ENCODE measurements around the gene SMYD2.

The SMYD2 gene

DNA sequence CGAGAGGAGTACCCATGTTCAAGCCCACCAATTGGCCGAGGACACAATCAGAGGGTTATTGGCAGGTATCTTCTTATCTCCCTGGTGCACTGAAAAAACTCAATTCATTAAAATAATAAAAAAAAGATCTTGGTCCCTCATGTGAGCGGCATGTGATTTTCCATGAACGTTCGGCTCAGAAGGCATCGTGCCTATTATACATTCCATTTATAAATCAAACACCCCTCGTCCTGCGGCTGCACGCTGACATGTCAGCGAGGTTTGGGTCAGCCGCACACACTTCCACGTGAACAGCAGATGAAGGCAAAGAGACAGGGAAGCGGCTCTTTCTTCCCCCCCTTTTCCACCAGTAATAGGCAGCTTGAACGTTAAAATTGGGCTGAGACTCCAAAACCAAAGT, 31.3 kb upstream of the SMYD2 start:
- no peaks in the 10 kb centered on the region for H3K36me3 ChIP-seq (ENCODE audit: control insufficient read depth in 5 of 5, insufficient read depth in 5 of 5, low read length in 5 of 5)
- no peak overlapping the region for H3K9ac ChIP-seq (ENCODE audit: low read length in 5 of 5)
- no peak overlapping the region for H3K27ac ChIP-seq (ENCODE audit: low read depth, low read length)
- H3K9me3 ChIP-seq (ENCODE audit: control insufficient read depth in 5 of 5, low read length in 5 of 5): no peaks in the 10 kb centered on the region
- no peak overlapping the region for H3K4me3 ChIP-seq (ENCODE audit: low read depth in 1 of 5, low read length in 5 of 5)
- peaks cover 0 to 4% (median 0%) of the 10 kb centered on the region in 5 donors for H3K27me3 ChIP-seq (ENCODE audit: control insufficient read depth in 5 of 5, insufficient read depth in 4 of 5, low read length in 5 of 5)
- H3K4me1 ChIP-seq (ENCODE audit: control insufficient read depth in 5 of 5, insufficient read depth in 5 of 5, low read length in 5 of 5): peaks cover 0 to 6% (median 0%) of the 10 kb centered on the region in 5 donors

DNA sequence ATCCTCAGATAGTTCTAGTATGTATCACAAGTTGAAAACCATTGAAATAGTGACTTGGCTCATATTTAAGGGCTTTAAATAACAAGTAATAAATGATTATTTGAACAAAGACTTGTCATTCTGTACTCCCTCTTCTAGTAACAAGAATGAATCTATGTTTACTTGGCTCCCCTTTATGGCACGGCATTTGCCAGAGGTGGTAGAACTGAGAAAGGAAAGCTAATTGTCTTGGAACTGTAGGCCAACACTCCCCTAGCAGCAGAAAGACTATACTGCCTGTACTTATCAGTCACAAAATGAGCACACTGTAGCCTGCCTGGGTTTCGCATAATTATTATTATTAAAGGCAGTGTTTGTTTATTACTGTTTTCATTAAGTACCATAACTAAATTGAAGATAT, 29.6 kb upstream of the SMYD2 start:
- Histone ChIP-seq H3K9me3 (ENCODE audit: control insufficient read depth in 5 of 5, low read length in 5 of 5) (peaks cover 0 to 4% (median 0%) of the 10 kb centered on the region in 5 donors), H3K27me3 (ENCODE audit: control insufficient read depth in 5 of 5, insufficient read depth in 4 of 5, low read length in 5 of 5) (peaks cover 0 to 4% (median 0%) of the 10 kb centered on the region in 5 donors), H3K27ac (ENCODE audit: low read depth, low read length) (no peak overlapping the region), H3K9ac (ENCODE audit: low read length in 5 of 5) (no peak overlapping the region), H3K4me3 (ENCODE audit: low read depth in 1 of 5, low read length in 5 of 5) (no peak overlapping the region), H3K36me3 (ENCODE audit: control insufficient read depth in 5 of 5, insufficient read depth in 5 of 5, low read length in 5 of 5) (no peaks in the 10 kb centered on the region), H3K4me1 (ENCODE audit: control insufficient read depth in 5 of 5, insufficient read depth in 5 of 5, low read length in 5 of 5) (peaks cover 0 to 6% (median 0%) of the 10 kb centered on the region in 5 donors)

DNA sequence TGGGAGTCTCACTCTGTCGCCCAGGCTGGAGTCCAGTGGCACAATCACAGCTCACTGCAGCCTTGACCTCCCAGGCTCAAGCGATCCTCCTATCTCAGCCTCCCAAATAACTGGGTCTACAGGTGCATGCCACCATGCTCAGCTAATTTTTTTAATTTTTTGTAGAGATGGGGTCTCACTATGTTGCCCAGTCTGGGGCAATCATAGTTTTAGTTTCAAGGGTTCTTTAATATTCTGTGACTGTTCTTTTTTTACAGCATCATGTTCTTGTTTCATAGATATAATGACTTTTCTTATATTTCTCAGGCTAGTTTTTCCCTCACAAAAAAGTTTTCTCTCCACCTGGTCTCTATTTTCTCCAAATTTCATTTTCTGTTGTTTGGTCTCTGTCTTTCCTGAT, 25.4 kb upstream of the SMYD2 start:
- no peak overlapping the region for H3K27ac ChIP-seq (ENCODE audit: low read depth, low read length)

DNA sequence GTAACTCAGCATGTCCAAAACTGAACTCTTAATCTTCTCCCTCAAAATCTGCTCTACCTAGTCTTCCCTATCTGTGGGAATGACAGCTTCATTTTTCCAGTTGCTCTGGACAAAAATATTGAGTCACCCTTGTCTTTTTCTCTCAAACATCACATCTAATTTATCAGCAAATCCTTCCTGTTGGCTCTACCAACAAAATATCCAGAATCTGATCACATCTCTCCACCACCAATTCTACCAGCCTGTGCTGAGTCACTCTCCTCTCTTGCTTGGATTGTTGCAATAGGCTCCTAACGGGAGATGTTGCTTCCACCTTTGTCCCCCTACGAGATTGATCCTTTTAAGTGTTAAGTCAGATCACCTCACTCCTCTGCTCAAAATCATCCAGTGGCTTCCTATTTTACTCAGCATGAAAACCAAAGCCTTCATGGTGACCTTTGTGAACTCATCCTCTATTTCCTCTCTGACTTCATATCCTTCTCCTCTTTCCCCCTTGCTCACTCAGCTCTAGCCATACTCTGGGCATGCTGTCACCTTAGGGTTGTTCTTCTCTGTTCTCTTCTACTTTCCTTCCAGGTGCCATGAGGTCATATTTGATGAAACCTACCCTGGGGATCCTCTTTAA, 21.5 kb upstream of the SMYD2 start:
- no peak overlapping the region for H3K27ac ChIP-seq (ENCODE audit: low read depth, low read length)
- no peaks in the 10 kb centered on the region for H3K36me3 ChIP-seq (ENCODE audit: control insufficient read depth in 5 of 5, insufficient read depth in 5 of 5, low read length in 5 of 5)
- H3K9ac ChIP-seq (ENCODE audit: low read length in 5 of 5): no peak overlapping the region
- peaks cover 0 to 4% (median 0%) of the 10 kb centered on the region in 5 donors for H3K9me3 ChIP-seq (ENCODE audit: control insufficient read depth in 5 of 5, low read length in 5 of 5)
- H3K27me3 ChIP-seq (ENCODE audit: control insufficient read depth in 5 of 5, insufficient read depth in 4 of 5, low read length in 5 of 5): peaks cover 6 to 15% (median 9%) of the 10 kb centered on the region in 5 donors
- peaks cover 0 to 6% (median 4%) of the 10 kb centered on the region in 5 donors for H3K4me1 ChIP-seq (ENCODE audit: control insufficient read depth in 5 of 5, insufficient read depth in 5 of 5, low read length in 5 of 5)
- no peak overlapping the region for H3K4me3 ChIP-seq (ENCODE audit: low read depth in 1 of 5, low read length in 5 of 5)

More for the DNA sequence above, 25.4 kb upstream of the SMYD2 start:
- Histone ChIP-seq H3K9ac (ENCODE audit: low read length in 5 of 5) (no peak overlapping the region), H3K4me3 (ENCODE audit: low read depth in 1 of 5, low read length in 5 of 5) (no peak overlapping the region), H3K36me3 (ENCODE audit: control insufficient read depth in 5 of 5, insufficient read depth in 5 of 5, low read length in 5 of 5) (no peaks in the 10 kb centered on the region), H3K9me3 (ENCODE audit: control insufficient read depth in 5 of 5, low read length in 5 of 5) (peaks cover 0 to 4% (median 0%) of the 10 kb centered on the region in 5 donors), H3K27me3 (ENCODE audit: control insufficient read depth in 5 of 5, insufficient read depth in 4 of 5, low read length in 5 of 5) (peaks cover 0 to 4% (median 0%) of the 10 kb centered on the region in 5 donors), H3K4me1 (ENCODE audit: control insufficient read depth in 5 of 5, insufficient read depth in 5 of 5, low read length in 5 of 5) (no peaks in the 10 kb centered on the region)

DNA sequence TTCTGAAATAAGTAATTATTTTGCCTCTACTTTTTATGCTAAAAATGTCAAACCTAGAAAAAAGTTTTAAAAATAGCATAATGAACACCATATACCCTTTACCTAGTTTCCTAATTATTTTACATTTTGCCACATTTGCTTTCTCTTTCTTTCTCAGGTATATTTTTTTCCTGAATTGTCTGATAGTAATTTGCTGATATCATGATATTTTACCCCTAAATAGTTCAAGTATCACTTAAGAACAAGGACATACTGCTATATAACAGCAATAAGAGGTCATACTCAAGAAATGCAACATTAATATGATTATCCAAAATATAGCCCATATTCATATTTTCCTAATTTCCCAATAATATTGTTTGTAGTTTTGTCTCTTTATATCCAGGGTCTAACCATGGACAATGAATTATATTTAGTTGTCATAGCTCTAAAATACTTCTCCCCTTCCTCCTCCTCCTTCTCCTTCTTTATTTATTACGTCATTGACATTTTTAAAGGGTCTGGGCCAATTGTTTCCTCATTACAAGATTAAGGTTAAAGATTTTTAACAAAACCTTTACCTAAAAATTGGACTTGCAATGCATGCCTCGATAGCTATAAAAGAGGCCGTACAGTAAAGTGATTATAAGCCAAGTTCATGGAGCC, 20.3 kb upstream of the SMYD2 start:
- H3K27ac ChIP-seq (ENCODE audit: low read depth, low read length): no peak overlapping the region

DNA sequence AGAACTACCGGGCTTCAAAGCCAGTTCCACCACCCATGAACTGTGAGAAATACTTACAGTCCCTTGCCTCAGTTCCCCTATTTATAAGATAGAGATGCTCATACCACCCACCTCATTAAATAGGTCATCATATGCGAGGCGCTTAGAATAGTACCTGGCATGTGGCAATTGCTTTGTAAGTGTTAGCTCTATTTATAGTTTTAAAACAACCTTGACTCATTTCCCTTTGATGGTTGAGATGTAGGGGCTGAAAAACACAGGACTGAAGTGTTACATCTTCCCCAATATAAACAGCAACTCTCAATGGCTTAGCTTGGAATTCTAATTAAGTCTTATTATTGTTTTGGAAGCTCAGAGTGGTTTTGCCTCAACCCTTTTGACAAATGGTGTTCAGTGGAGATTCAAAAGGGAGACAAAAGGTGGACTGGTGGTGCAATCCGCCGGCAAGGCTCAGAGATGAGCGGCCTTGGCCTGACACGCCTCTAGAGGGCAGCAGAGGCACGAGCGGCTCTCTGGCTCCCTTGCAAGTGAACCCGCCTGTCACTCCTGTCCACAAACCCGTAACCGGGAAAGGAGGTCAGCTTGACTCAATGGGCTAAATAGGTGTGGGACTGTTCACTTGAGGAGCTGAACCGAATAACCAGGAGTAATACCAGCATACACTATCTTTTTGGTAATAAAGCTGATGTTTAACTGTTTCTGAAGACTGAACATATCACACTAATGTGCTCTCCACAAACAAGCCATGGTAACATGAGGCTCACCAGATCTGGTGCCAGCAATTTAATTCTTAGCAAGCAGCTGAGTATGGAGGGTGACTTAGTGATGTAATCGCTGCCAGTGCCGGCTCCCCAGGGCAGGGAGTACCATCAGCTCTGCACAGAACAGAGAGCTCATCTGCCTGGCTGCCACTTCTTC, 19.5 kb upstream of the SMYD2 start:
- Histone ChIP-seq H3K36me3 (ENCODE audit: control insufficient read depth in 5 of 5, insufficient read depth in 5 of 5, low read length in 5 of 5) (no peaks in the 10 kb centered on the region), H3K4me3 (ENCODE audit: low read depth in 1 of 5, low read length in 5 of 5) (no peak overlapping the region), H3K27me3 (ENCODE audit: control insufficient read depth in 5 of 5, insufficient read depth in 4 of 5, low read length in 5 of 5) (peaks cover 6 to 19% (median 12%) of the 10 kb centered on the region in 5 donors), H3K9ac (ENCODE audit: low read length in 5 of 5) (no peak overlapping the region), H3K4me1 (ENCODE audit: control insufficient read depth in 5 of 5, insufficient read depth in 5 of 5, low read length in 5 of 5) (peaks cover 0 to 6% (median 4%) of the 10 kb centered on the region in 5 donors), H3K9me3 (ENCODE audit: control insufficient read depth in 5 of 5, low read length in 5 of 5) (no peaks in the 10 kb centered on the region), H3K27ac (ENCODE audit: low read depth, low read length) (no peak overlapping the region)

More for the DNA sequence above, 20.3 kb upstream of the SMYD2 start:
- Histone ChIP-seq H3K27me3 (ENCODE audit: control insufficient read depth in 5 of 5, insufficient read depth in 4 of 5, low read length in 5 of 5) (peaks cover 6 to 15% (median 10%) of the 10 kb centered on the region in 5 donors), H3K9ac (ENCODE audit: low read length in 5 of 5) (no peak overlapping the region), H3K36me3 (ENCODE audit: control insufficient read depth in 5 of 5, insufficient read depth in 5 of 5, low read length in 5 of 5) (no peaks in the 10 kb centered on the region), H3K4me3 (ENCODE audit: low read depth in 1 of 5, low read length in 5 of 5) (no peak overlapping the region), H3K9me3 (ENCODE audit: control insufficient read depth in 5 of 5, low read length in 5 of 5) (no peaks in the 10 kb centered on the region), H3K4me1 (ENCODE audit: control insufficient read depth in 5 of 5, insufficient read depth in 5 of 5, low read length in 5 of 5) (peaks cover 0 to 6% (median 4%) of the 10 kb centered on the region in 5 donors)

DNA sequence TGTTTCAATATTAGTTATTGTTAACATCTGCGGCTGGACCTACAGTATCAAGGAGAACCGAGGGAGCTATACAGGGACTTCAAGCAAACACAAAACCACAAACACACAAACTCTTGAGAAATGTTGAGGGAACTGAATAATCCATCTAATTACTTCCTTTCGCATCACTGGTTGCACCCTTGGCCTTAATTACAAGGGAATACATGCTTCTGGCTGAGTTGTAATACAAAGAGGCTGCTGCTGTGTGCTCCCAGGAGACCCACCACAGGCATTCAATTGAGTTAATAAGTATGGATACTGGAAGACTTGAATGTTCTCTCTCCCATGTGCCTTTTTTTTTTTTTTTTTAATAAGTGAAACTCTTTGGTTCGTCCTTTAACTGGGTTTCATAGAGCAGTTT, 16.8 kb upstream of the SMYD2 start:
- H3K9me3 ChIP-seq (ENCODE audit: control insufficient read depth in 5 of 5, low read length in 5 of 5): no peaks in the 10 kb centered on the region
- H3K9ac ChIP-seq (ENCODE audit: low read length in 5 of 5): no peak overlapping the region
- no peak overlapping the region for H3K27ac ChIP-seq (ENCODE audit: low read depth, low read length)
- H3K4me3 ChIP-seq (ENCODE audit: low read depth in 1 of 5, low read length in 5 of 5): no peak overlapping the region
- H3K4me1 ChIP-seq (ENCODE audit: control insufficient read depth in 5 of 5, insufficient read depth in 5 of 5, low read length in 5 of 5): peaks cover 0 to 6% (median 4%) of the 10 kb centered on the region in 5 donors
- H3K36me3 ChIP-seq (ENCODE audit: control insufficient read depth in 5 of 5, insufficient read depth in 5 of 5, low read length in 5 of 5): no peaks in the 10 kb centered on the region
- peaks cover 6 to 23% (median 11%) of the 10 kb centered on the region in 5 donors for H3K27me3 ChIP-seq (ENCODE audit: control insufficient read depth in 5 of 5, insufficient read depth in 4 of 5, low read length in 5 of 5)

DNA sequence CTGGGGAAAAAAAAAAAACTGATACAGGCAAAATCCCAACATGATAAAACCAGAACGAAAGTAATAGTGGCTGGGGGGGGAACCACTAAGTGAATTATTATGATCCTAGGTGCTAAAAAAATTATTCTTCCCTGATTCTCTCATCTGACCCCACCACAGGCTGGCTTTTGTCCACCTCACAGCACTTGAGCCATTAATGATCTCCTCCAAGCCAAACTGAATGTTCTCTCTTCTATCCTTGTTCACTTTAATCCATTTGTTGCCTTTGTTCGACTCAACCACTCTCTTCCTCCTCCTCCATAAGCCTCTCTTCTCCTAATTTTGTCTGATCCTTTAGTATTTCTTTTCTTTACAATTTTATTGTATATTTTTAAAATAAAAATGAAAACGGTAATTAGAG, 16.0 kb upstream of the SMYD2 start:
- Histone ChIP-seq H3K36me3 (ENCODE audit: control insufficient read depth in 5 of 5, insufficient read depth in 5 of 5, low read length in 5 of 5) (no peaks in the 10 kb centered on the region), H3K27me3 (ENCODE audit: control insufficient read depth in 5 of 5, insufficient read depth in 4 of 5, low read length in 5 of 5) (peaks cover 6 to 27% (median 14%) of the 10 kb centered on the region in 5 donors), H3K4me1 (ENCODE audit: control insufficient read depth in 5 of 5, insufficient read depth in 5 of 5, low read length in 5 of 5) (peaks cover 0 to 6% (median 4%) of the 10 kb centered on the region in 5 donors)

DNA sequence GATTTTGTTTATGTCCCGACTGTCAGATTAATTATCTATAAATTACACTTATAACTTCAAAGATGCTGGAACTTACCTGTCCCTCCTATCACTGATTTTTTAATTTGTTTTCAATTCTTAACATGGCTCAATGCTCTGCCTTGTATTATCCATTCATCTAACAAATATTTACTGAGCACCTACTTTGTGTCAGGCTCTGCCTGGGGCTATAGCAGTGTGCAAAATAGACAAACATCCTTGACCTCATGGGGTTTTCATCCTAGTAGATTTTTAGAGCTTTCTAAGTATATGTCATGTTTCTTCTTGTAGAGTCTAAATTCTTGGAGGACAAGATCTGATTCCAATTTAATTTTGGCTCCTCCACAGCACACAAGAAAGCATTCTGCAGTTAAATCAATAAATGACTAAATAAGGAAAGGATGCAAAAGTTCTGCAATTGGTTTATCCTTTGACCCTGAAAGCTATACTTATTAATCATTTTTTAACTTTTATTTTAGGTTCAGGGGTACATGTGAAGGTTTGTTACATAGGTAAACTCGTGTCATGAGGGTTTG, 10.8 kb upstream of the SMYD2 start:
- Histone ChIP-seq H3K27me3 (ENCODE audit: control insufficient read depth in 5 of 5, insufficient read depth in 4 of 5, low read length in 5 of 5) (peaks cover 0 to 30% (median 7%) of the 10 kb centered on the region in 5 donors), H3K36me3 (ENCODE audit: control insufficient read depth in 5 of 5, insufficient read depth in 5 of 5, low read length in 5 of 5) (no peaks in the 10 kb centered on the region), H3K27ac (ENCODE audit: low read depth, low read length) (no peak overlapping the region), H3K9me3 (ENCODE audit: control insufficient read depth in 5 of 5, low read length in 5 of 5) (no peaks in the 10 kb centered on the region), H3K9ac (ENCODE audit: low read length in 5 of 5) (no peak overlapping the region), H3K4me3 (ENCODE audit: low read depth in 1 of 5, low read length in 5 of 5) (no peak overlapping the region), H3K4me1 (ENCODE audit: control insufficient read depth in 5 of 5, insufficient read depth in 5 of 5, low read length in 5 of 5) (no peaks in the 10 kb centered on the region)

More for the DNA sequence above, 16.0 kb upstream of the SMYD2 start:
- H3K9me3 ChIP-seq (ENCODE audit: control insufficient read depth in 5 of 5, low read length in 5 of 5): no peaks in the 10 kb centered on the region
- H3K9ac ChIP-seq (ENCODE audit: low read length in 5 of 5): no peak overlapping the region
- no peak overlapping the region for H3K4me3 ChIP-seq (ENCODE audit: low read depth in 1 of 5, low read length in 5 of 5)
- no peak overlapping the region for H3K27ac ChIP-seq (ENCODE audit: low read depth, low read length)
